K562 (cell line): Measurements from ENCODE around the gene NACAD. TPM values are rescaled to one million over a fixed set of nuclear protein-coding genes. Genes with fewer than 3 reads are reported as not detected.

Experiments used
- DDX20 ChIP-seq: fragments of 450-650 bp; IDR thresholded peaks from 2 replicates; pipeline ENCODE4 v1.6.1; 2016; ENCODE audit warnings: missing genetic modification characterization, low read depth, mild to moderate bottlenecking, missing compliant biosample characterization, moderate library complexity
- E2F4 ChIP-seq: sonication (generic); formaldehyde crosslinking; IDR thresholded peaks from 2 replicates; pipeline ENCODE4 v1.8.0; 2022; ENCODE audit warnings: mild to moderate bottlenecking, low read depth, missing genetic modification reagents
- HMGN3 ChIP-seq: IDR thresholded peaks from 2 replicates; pipeline ENCODE4 v1.6.1; 2011; ENCODE audit warnings: borderline replicate concordance, low read depth, mild to moderate bottlenecking, mixed read lengths, low read length; ENCODE audit not compliant: insufficient read length; ENCODE audit errors: extremely low read depth
- NUFIP1 ChIP-seq: fragments of 450-650 bp; IDR thresholded peaks from 2 replicates; pipeline ENCODE4 v1.6.1; 2018; ENCODE audit not compliant: partially characterized antibody
- THRA ChIP-seq: fragments of 450-650 bp; IDR thresholded peaks from 2 replicates; pipeline ENCODE4 v1.6.1; 2017; ENCODE audit warnings: mild to moderate bottlenecking, moderate library complexity
- ZBTB40 ChIP-seq, 2 experiments: fragments of 450-650 bp in 1 of 2; sonication (generic) in 1 of 2; formaldehyde crosslinking in 1 of 2; IDR thresholded peaks; 2 replicates each; pipeline versions ENCODE4 v1.7.1 to v1.9.0; 2016 to 2022; ENCODE audit warnings: inconsistent platforms in 1 of 2, mild to moderate bottlenecking in 1 of 2, missing genetic modification reagents in 1 of 2
- ZNF609 ChIP-seq: sonication (generic); formaldehyde crosslinking; IDR thresholded peaks from 2 replicates; pipeline ENCODE4 v1.8.1; 2023; ENCODE audit warnings: missing genetic modification reagents, mild to moderate bottlenecking, borderline replicate concordance
- ZNF696 ChIP-seq: fragments of 250-450 bp; sonication (Bioruptor Pico); conservative IDR thresholded peaks from 2 replicates; pipeline ENCODE4 v1.4.0; 2020; ENCODE audit warnings: mild to moderate bottlenecking, moderate library complexity
- polyA plus RNA-seq, 8 experiments: library from polyadenylated mRNA; depleted of rRNA in 4 of 8; stranded (reverse) in 5 of 8; unstranded in 3 of 8; fragments of >200 nt; fragmentation: Nextera tagmentation in 2 of 8; fragmentation: Illumina TruSeq in 1 of 8; extraction: Ambion mirVana in 2 of 8; extraction: Trizol in 1 of 8; gene quantifications; 2 replicates each; pipeline versions ENCODE4 v1.2.1 to v1.2.3, GENCODE V29; 2011 to 2014; ENCODE audit warnings: inconsistent platforms in 1 of 8, missing spikeins in 1 of 8
- total RNA-seq, 7 experiments: library from RNA; depleted of rRNA in 6 of 7; stranded (reverse); fragments of >200 nt in 6 of 7; fragmentation: Illumina TruSeq in 2 of 7; extraction: Trizol in 2 of 7; gene quantifications; 2 replicates each; pipeline versions ENCODE4 v1.2.1 to v1.2.3, GENCODE V29; 2011 to 2021; ENCODE audit warnings: low replicate concordance in 1 of 7

Gene NACAD
- total and polyA plus RNA-seq, 9 of the 15 experiments (the other 6 are each of a cell fraction or from before 2014, with no cell fraction given) = under 0.01 to 0.03 (median 0.02) TPM; not detected in 5

- TF ChIP-seq E2F4 (CRISPR knock-in tag) (no peak), ZNF696 (CRISPR knock-in tag) (no peak), ZNF609 (CRISPR knock-in tag) (no peak), ZBTB40 (IDR thresholded peaks at IDR 0.05) (peak; percentile 66), ZBTB40 (CRISPR knock-in tag; IDR thresholded peaks at IDR 0.05) (no peak), NUFIP1 (no peak), HMGN3 (peak; percentile 18), DDX20 (tag) (no peak), THRA (no peak)
Measured at GRCh38 chr7:45089341-45089891, 647 bp upstream of the NACAD start (continued).
